Fibroblast of villous mesenchyme (primary cell): ENCODE results near the gene TRAT1. TPM values are rescaled to one million over a fixed set of nuclear protein-coding genes. Genes with fewer than 3 reads are reported as not detected.

Experiments used
- DNase-seq: peaks from one replicate; pipeline ENCODE4 v3.0.0-alpha.2; 2010; ENCODE audit warnings: low read depth
- H3K4me3 ChIP-seq: 2 replicates; pipeline ENCODE4 v1.5.1; 2011; ENCODE audit warnings: low read depth, mild to moderate bottlenecking, low read length
- CTCF ChIP-seq: IDR thresholded peaks from 2 replicates; pipeline ENCODE4 v1.5.1; 2012; ENCODE audit warnings: low read depth, mild to moderate bottlenecking, low read length; ENCODE audit not compliant: insufficient read depth
- total RNA-seq: library from RNA; depleted of rRNA; stranded (reverse); fragments of >200 nt; gene quantifications from 2 replicates; pipeline ENCODE4 v1.2.3, GENCODE V29; 2012

TRAT1 gene
- total RNA-seq, 1 donor: not detected

- no peak for DNase-seq
- no peak overlapping the region for H3K4me3 ChIP-seq
- no peak for TF ChIP-seq CTCF
These were observed 26.5 kb downstream of the TRAT1 start for GRCh38 chr3:108849075-108849474.

DNA sequence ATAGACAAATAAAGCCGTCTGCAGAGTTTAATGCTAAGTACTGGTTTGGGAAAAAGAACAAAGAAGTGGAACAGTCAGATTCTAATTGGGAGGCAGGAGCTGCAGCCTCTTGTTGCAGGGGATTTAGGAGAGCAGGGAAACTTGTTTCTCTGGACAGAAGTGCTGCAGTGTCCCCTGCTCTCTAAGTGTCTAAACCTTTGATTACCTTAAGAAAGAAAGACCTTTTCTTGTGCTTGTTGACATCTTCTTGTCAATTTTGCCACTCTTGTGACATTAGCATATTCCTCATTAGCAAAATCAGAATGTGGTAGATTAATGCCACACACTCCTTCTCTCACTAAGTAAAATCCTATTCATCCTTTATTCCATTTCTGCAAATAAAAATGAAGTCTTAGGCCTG, 38.8 kb downstream of the TRAT1 start:
- DNase-seq: no peak
- TF ChIP-seq CTCF: no peak
- H3K4me3 ChIP-seq: no peak overlapping the region

DNA sequence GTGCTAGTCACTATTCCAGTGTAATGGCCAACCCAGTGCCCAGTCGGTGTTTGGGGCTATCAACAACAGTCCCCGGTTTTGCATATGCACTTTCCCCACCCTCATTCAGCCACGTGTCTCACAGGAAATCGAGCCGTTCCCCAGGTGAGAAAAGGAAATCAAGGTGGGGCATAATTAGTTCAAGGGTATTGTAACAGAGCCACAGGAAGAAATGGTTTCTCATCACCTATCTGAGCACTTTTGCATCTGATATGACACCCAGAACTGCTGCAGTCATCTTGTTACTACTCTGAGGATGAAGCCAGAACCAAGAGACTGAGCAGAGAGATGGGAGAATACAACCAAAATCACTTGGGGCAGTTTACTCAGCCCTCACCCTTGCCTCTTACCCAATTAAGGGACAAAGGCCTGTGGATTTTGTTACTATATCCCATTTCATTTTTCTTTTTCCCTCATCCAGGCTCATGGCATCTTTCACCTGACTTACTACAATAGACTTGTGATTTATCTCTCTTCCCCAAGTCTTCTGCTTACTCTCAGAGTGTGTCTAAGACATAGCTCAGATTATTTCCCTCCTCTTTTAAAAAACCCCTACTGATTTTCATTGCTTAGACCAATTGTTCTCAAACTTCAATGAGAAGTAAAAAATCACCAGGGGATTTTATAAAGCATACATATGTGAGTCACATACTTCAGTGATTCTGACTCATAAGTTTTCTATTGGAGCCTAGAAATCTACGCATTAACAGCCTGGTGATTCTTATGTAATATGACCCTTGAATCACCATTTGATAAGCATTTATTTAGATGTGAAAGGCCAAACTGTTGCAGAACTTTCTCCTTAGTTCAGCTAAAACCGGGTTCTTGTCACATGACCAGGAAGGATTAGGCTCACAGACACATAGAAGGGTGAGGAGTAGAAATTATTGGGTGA, 40.5 kb downstream of the TRAT1 start:
- no peak for TF ChIP-seq CTCF
- peak; percentile 7 for DNase-seq
- no peak overlapping the region for H3K4me3 ChIP-seq

DNA sequence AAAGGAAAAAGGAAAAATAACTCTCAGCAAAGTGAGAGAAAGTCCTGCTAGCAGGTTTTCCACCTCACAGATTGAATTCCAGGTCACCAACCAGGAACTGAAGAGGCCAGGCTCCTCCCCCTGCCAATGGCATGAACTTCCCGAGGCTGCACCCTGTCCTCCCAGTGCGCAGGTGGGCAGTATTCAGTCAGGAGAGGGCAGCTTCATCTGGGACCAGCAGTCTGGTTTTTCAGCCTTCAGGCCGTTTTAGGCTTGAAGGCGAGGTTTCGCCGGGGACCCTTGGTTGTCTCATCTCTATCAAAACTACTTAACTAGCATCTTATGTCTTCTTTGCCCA, 41.2 kb downstream of the TRAT1 start:
- no peak for DNase-seq
- TF ChIP-seq CTCF: no peak
- H3K4me3 ChIP-seq: no peak overlapping the region

DNA sequence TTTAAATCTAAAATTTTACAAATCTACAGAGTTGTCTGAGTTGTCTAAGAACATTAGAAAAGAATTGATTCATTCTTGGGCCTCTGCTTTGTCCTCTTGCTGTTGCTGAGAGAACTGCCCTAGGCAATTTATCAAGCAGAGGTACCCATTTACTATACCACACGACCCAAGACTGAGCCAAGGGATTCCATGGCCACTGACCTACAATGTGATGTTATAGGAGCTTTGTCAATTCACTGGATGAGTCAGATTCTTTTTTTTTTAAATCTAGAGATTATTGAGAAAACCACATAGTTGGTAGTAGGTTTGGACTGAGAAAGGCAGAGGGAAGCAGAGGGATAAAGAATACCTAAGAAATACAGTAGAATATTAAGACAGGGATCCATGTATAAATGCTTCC, 55.3 kb downstream of the TRAT1 start:
- no peak for DNase-seq
- no peak for TF ChIP-seq CTCF
- H3K4me3 ChIP-seq: no peak overlapping the region

DNA sequence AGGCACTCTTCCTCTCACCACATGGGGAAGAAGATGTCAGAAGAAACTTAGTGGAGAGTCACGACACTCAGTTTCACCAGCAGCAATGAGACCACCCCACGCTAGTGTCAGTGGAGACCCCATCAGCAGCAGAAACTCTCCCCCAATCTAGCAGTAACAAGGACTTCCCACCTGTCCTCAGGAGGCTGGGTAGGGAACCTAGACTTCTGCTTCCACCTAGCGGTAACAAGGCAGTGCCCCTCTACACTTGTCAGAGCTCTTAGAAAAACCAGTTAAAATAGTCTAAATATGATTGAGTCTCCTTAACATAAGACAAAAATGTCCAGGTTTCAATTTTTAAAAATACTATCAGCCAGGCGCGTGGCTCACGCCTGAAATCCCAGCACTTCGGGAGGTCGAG, 57.3 kb downstream of the TRAT1 start:
- no peak for TF ChIP-seq CTCF
- H3K4me3 ChIP-seq: no peak overlapping the region
- no peak for DNase-seq

GRCh38 chr3:108882762-108883161, 60.2 kb downstream of the TRAT1 start:
- no peak for TF ChIP-seq CTCF
- H3K4me3 ChIP-seq: no peak overlapping the region
- no peak for DNase-seq
